SU-DHL-6 (cell line): Measurements from ENCODE around the gene HOXB6.

Experiments used
- H2AFZ ChIP-seq: fragments of 200-600 bp; sonication (generic); 2 replicates; pipeline ENCODE4 v1.6.1; 2014; ENCODE audit warnings: low read depth, mild to moderate bottlenecking, moderate library complexity, mixed read lengths, antibody characterized with exemption, low read length; ENCODE audit not compliant: severe bottlenecking
- H3F3A ChIP-seq: fragments of 200-600 bp; shearing (Covaris generic); 2 replicates; pipeline ENCODE4 v1.6.0; 2016; ENCODE audit warnings: antibody characterized with exemption, mild to moderate bottlenecking; ENCODE audit not compliant: insufficient read depth
- H3K27ac ChIP-seq: fragments of 200-600 bp; sonication (generic); 2 replicates; pipeline ENCODE4 v1.5.1; 2016; ENCODE audit warnings: low read depth, mild to moderate bottlenecking, low read length, moderate library complexity, mixed read lengths
- H3K27me3 ChIP-seq: fragments of 200-600 bp; sonication (generic), shearing (Covaris generic); 2 replicates; pipeline ENCODE4 v1.6.0; 2014; ENCODE audit warnings: mild to moderate bottlenecking, low read length
- H3K36me3 ChIP-seq: fragments of 200-600 bp; sonication (generic); 2 replicates; pipeline ENCODE4 v1.6.1; 2014; ENCODE audit warnings: mild to moderate bottlenecking, low read length, mixed read lengths
- H3K4me2 ChIP-seq: fragments of 300-600, 200-600 bp; shearing (Covaris generic), sonication (generic); 2 replicates; pipeline ENCODE4 v1.6.0; 2014; ENCODE audit warnings: low read length, low read depth, mild to moderate bottlenecking; ENCODE audit not compliant: poor library complexity, severe bottlenecking
- H3K4me3 ChIP-seq: fragments of 200-600 bp; sonication (generic); 2 replicates; pipeline ENCODE4 v1.5.1; 2014; ENCODE audit warnings: antibody characterized with exemption, low read length, mild to moderate bottlenecking, mixed read lengths; ENCODE audit not compliant: insufficient read depth, poor library complexity, severe bottlenecking
- H3K79me2 ChIP-seq: fragments of 200-600 bp; sonication (generic); 2 replicates; pipeline ENCODE4 v1.6.1; 2014; ENCODE audit warnings: mild to moderate bottlenecking, low read length, moderate library complexity; ENCODE audit not compliant: insufficient read depth
- H3K9ac ChIP-seq: fragments of 200-600 bp; sonication (generic); 2 replicates; pipeline ENCODE4 v1.7.0; 2014; ENCODE audit warnings: mild to moderate bottlenecking, low read length
- H3K9me2 ChIP-seq: fragments of 200-600 bp; sonication (generic); replicated peaks from 2 replicates; pipeline ENCODE4 v1.6.1; 2014; ENCODE audit warnings: low read length; ENCODE audit not compliant: insufficient read depth
- H3K9me3 ChIP-seq: fragments of 200-600 bp; sonication (generic); 2 replicates; pipeline ENCODE4 v1.6.1; 2014; ENCODE audit warnings: low read length, mixed read lengths; ENCODE audit not compliant: insufficient read depth
- H4K20me1 ChIP-seq: fragments of 200-600 bp; sonication (generic); 2 replicates; pipeline ENCODE4 v1.6.1; 2014; ENCODE audit warnings: low read depth, mild to moderate bottlenecking, antibody characterized with exemption, low read length, moderate library complexity, mixed read lengths
- EZH2phosphoT487 ChIP-seq: fragments of 200-600 bp; sonication (generic), shearing (Covaris generic); conservative IDR thresholded peaks from 2 replicates; pipeline ENCODE4 v1.6.1; 2018; ENCODE audit warnings: mild to moderate bottlenecking, antibody characterized with exemption, low read length, moderate library complexity, mixed read lengths
- TF ChIP-seq, protein P1 (sequence below): fragments of 200-600 bp; sonication (generic); IDR thresholded peaks from one replicate; pipeline ENCODE4 v1.5.1; 2017; ENCODE audit warnings: antibody characterized with exemption, mild to moderate bottlenecking, low read length, moderate library complexity; ENCODE audit not compliant: insufficient read depth, poor library complexity, severe bottlenecking

Gene HOXB6

DNA sequence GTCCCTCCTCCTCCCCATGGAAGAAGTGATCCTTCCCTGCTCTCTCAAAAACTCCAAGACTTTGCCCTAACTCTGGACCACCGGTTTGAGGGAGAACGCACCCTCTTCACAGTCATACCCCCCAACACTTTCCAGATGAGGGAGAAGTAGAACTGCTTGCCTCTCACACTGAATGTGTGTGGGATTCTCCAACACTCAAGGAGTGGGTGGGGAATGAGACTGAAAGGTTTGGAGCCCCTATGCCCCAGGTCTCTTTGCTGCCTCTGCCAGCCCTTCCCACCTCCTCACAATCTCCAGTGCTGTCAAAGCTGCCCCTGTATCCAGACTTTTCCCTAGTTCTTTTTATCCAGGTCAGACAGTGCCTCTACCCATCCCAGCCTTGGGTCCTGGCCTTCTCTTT, 38.1 kb downstream of the HOXB6 start:
- H3K36me3 ChIP-seq = no peaks in the 10 kb centered on the region

DNA sequence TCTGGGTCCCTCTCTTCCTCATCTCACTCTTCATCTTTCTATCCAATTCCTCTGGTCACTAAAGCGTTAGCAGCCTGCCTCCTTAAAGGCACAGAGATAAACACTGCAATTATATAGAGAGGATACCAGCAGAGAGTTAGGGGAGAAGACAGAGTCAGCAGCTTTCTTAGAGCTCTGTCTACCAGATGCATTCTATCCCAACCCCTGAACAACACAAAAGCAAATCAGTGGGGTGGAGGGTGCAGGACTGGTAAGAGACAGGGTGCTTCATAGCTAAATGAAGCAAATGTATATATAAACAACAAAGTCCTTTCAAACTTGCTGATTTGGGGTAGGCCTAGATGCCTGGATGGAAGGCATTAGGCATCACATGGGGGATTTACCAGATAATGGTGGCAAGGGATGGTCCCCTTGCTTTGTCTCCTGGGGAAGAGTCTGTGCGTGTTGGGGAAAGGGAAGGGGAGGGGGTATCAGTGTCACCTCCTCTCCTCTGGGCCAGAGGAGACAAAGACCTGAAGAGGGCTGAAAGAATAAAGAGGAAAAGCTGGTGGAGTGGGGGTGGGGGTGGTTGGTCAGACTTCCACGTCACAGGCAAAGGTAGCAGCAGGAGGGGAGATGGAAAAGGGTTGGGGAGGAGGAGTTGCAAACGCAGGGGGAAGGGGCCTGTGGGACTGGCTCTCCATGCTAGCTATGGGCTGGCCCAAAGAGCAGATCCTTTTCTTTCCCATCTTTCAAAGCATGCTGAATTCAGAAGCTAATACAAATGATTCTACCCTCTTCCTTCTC, 38.7 kb downstream of the HOXB6 start:
- Histone ChIP-seq H3F3A (no peaks in the 10 kb centered on the region), H3K79me2 (no peaks in the 10 kb centered on the region), H3K27me3 (no peaks in the 10 kb centered on the region)

More for the DNA sequence above, 38.1 kb downstream of the HOXB6 start:
- no peak overlapping the region for H2AFZ ChIP-seq
- no peaks in the 10 kb centered on the region for H4K20me1 ChIP-seq
- TF ChIP-seq, protein P1, sequence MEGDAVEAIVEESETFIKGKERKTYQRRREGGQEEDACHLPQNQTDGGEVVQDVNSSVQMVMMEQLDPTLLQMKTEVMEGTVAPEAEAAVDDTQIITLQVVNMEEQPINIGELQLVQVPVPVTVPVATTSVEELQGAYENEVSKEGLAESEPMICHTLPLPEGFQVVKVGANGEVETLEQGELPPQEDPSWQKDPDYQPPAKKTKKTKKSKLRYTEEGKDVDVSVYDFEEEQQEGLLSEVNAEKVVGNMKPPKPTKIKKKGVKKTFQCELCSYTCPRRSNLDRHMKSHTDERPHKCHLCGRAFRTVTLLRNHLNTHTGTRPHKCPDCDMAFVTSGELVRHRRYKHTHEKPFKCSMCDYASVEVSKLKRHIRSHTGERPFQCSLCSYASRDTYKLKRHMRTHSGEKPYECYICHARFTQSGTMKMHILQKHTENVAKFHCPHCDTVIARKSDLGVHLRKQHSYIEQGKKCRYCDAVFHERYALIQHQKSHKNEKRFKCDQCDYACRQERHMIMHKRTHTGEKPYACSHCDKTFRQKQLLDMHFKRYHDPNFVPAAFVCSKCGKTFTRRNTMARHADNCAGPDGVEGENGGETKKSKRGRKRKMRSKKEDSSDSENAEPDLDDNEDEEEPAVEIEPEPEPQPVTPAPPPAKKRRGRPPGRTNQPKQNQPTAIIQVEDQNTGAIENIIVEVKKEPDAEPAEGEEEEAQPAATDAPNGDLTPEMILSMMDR = no peak
- no peak for TF ChIP-seq EZH2phosphoT487
- no peaks in the 10 kb centered on the region for H3K27me3 ChIP-seq
- H3K9ac ChIP-seq = no peak overlapping the region
- H3K4me2 ChIP-seq = no peak overlapping the region
- no peaks in the 10 kb centered on the region for H3K9me3 ChIP-seq
- H3K9me2 ChIP-seq = no peaks in the 10 kb centered on the region
- H3K79me2 ChIP-seq = no peaks in the 10 kb centered on the region
- no peak overlapping the region for H3K27ac ChIP-seq
- H3F3A ChIP-seq = no peaks in the 10 kb centered on the region
- no peak overlapping the region for H3K4me3 ChIP-seq

DNA sequence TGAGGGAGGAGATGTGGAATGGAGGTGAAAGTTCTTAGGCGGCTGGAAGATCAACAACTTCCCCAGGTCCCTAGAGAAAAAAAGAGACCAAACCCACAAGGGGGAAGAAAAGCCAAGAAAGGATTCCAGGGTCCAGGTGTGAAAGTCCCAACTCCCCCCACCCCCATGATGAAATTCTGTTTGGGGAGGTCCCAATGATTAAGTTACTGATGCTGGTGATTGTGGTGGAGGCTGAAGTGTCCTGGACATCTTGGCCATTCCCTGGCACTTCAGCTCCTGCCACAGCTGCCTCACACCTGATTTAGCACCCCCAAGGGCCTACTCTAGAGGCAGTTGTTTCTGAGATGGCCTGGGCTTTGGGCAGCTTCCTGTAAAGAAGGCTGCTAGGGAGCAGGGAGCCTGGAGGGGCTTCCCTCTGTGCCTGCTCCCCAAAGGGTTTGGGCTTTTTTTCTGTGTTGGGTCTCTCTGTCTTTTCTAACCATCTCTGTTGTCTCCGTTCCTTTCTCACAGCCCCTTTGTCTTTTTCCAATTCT, 39.7 kb downstream of the HOXB6 start:
- Histone ChIP-seq H3K79me2 (no peaks in the 10 kb centered on the region), H3K27ac (no peak overlapping the region), H3K4me2 (no peak overlapping the region), H3K27me3 (no peaks in the 10 kb centered on the region), H4K20me1 (no peaks in the 10 kb centered on the region), H3K9ac (no peak overlapping the region), H2AFZ (no peak overlapping the region), H3K4me3 (no peak overlapping the region), H3K9me2 (no peaks in the 10 kb centered on the region), H3K36me3 (no peaks in the 10 kb centered on the region), H3F3A (no peaks in the 10 kb centered on the region), H3K9me3 (no peaks in the 10 kb centered on the region)
- TF ChIP-seq, protein P1 = no peak

More for the DNA sequence above, 38.7 kb downstream of the HOXB6 start:
- no peak overlapping the region for H2AFZ ChIP-seq
- no peak for TF ChIP-seq EZH2phosphoT487
- TF ChIP-seq, protein P1 = no peak
- H3K4me2 ChIP-seq = no peak overlapping the region
- no peaks in the 10 kb centered on the region for H4K20me1 ChIP-seq
- no peak overlapping the region for H3K4me3 ChIP-seq
- H3K36me3 ChIP-seq = no peaks in the 10 kb centered on the region
- no peak overlapping the region for H3K27ac ChIP-seq
- H3K9me2 ChIP-seq = no peaks in the 10 kb centered on the region
- H3K9ac ChIP-seq = no peak overlapping the region
- no peaks in the 10 kb centered on the region for H3K9me3 ChIP-seq
